ENCODE results near the gene FBXL17. TPM values are rescaled to one million over a fixed set of nuclear protein-coding genes. Genes with fewer than 3 reads are reported as not detected.
"Not testable (repeated sequence)": the region's sequence is repeated elsewhere in the genome, so short reads cannot be mapped to it uniquely, and the experiment has no call there.

Gene FBXL17
- total RNA-seq, 1 donor from 2014 or later: 10.8 TPM

DNA sequence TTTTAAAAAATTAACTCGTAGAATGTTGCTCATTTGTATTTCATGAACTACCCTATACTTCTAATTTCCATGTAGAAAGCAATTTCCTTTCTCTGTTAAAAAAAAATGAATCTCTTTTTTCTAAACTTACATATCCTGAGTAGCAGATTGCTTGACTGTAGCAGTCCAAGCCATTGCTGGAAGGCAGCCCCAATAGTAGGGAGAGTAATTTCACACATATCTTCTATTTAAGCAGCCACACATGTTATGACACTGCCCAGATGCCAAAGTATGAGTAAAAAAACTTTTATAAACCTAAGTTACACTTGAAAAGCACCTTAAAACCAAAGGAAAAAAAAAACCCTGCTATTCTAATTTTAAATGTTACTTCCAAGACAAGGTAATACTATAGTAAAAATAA is 69.6 kb downstream of the FBXL17 start:
- intact Hi-C loops (cut with micrococcal nuclease): no loop called here

DNA sequence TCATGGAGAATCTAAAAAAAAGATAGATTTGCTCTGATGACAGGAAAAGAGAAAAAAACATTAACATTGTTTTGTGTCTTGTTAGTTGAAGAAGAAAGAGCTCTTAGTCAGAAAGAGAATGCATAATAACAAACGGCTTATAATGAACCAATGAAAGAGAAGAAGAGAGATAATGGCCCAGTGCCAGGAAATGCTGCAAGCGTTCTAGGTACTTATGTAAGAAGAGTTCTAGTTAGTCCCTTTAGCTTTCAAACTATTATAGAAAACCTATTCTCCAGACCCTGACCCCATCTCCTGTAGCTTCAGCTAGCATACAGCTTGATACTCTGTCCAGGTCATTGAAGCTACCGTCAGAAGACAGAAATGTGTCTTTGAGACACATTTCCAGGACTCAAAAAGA is 70.2 kb downstream of the FBXL17 start:
- intact Hi-C loops (cut with micrococcal nuclease): no loop called here

DNA sequence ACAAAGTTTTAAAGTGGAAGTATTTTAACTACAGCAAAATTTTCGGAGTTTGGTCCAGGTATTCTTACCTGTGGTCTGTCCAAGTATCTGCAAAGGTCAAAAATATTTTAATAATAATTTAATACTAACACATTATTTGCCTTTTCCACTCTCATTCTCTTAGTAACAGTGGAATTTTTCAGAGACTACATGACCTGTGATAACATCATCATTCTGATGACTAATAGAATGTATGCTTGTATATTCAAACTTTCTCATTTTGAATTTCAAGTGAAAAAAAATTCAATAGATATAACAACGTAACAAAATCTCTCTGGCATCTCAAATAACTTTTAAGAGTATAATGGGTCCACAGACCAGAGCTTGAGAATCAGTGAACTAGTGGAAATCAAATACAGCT is 78.3 kb downstream of the FBXL17 start:
- intact Hi-C loops (cut with micrococcal nuclease): no loop called here

DNA sequence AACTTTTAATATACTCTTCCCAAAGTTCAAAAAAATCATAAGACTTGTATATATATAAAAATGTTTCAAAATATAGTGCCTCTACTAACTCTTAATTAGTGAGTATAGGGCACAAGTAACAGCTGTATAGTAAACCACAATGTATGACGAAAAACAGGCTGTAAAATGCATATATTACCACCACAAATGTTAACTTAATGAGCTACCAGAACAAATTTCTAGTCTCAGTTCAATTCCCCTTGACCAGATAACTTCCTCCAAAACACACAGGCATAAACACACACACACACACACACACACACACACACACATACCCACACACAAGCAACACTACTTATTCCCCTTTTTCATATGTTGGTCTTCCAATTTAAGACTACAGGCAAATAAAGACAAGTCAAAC is 78.8 kb downstream of the FBXL17 start:
- intact Hi-C loops (cut with micrococcal nuclease): no loop called here

DNA sequence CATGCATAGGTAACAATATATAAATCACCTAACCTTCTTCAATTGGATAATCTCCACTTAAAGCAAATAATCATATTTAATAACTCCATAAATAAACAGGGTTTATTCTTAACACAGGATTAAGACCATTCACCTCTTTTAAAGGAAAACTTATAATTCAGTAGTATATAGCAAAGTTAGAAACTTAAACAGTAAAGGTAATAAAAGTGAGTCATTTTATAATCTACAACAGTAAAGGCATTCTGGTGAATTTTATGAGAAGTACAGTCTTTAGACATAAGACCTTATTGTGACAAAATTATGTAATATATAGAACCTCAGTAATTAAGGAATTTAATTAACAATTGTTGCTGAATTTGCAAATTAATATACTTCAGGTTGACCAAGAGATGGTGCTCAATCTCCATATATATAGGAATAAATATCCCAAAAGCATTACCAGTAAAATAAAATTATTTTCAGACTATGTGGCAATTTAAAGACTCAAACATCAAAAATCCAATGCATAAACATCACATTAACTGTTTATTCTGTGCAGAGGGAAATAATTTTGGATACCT is 84.8 kb downstream of the FBXL17 start:
- intact Hi-C loops (cut with micrococcal nuclease): no loop called here

DNA sequence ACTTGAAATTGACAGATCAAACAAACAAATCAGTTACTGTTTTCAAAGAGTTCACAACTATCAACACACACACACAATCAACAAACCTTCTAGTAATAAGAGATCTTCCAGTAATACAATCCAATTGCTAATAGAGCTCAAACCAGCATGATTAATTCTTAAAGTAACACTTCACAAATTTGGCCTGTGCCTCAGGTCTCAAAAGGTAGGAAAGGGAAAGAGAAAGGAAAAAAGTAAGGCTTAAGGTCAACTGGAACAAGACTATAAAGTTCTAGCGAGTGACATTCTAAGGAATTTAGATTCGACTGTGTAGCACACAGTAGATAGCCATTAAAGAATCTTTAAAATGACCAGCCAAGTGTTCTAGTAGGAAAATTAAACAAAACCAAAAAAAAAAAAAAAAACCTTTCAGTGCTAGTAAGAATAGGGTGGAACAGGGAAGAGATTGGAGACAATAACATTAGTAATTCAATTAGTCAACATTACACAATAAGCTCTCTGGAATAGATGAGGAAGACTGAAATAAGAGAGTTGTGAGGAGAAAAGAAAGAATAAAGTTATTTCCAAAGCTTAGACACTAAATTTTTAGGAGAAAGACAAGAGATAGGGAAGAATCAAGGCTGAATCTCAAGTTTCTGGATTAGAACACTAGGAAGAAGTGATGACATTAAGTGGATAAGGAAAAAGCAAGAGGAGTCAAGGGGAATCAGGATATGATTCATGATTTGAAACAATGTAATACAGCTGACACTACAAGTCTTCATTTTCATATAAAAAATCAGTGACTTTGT is 86.1 kb downstream of the FBXL17 start:
- intact Hi-C loops (cut with micrococcal nuclease): no loop called here

DNA sequence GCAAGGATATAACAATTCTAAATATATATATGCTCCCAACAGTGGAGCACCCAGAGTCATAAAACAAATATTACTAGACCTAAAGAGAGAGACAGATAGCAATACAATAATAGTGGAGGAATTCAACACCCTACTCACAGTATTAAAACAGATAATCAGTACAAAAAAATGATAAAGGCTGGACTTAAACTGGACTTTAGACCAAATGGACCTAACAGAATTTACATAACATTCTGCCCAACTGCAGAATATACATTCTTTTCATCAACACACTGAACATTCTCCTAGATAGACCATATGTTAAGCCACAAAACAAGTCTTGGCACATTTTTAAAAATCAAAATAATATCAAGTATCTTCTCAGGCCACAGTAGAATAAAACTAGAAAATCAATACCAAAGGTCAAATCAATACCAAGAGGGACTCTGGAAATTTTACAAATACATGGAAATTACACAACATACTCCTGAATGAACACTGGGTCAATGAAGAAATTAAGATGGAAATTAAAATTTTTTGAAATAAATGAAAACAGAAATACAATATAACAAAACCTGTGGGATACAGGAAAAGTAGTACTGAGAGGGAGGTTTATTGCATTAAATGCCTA is 100.8 kb downstream of the FBXL17 start:
- intact Hi-C loops (cut with micrococcal nuclease): no loop called here

DNA sequence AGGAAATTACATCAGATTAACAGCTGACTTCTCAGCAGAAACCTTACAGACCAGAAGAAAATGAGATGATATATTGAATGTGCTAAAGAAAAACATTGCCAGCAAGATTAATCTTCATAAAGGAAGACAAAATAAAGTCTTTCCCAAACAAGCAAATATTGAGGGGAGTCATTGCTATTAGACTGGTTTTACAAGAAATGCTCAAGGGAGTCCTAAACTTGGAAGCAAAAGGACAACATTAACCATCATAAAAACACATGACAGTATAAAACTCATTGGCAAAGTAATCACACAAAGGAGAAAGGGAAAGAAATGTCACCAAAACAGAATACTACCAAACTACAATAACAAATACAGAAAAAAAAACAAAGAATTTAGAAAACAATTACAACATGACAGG is 101.7 kb downstream of the FBXL17 start:
- intact Hi-C loops (cut with micrococcal nuclease): no loop called here

DNA sequence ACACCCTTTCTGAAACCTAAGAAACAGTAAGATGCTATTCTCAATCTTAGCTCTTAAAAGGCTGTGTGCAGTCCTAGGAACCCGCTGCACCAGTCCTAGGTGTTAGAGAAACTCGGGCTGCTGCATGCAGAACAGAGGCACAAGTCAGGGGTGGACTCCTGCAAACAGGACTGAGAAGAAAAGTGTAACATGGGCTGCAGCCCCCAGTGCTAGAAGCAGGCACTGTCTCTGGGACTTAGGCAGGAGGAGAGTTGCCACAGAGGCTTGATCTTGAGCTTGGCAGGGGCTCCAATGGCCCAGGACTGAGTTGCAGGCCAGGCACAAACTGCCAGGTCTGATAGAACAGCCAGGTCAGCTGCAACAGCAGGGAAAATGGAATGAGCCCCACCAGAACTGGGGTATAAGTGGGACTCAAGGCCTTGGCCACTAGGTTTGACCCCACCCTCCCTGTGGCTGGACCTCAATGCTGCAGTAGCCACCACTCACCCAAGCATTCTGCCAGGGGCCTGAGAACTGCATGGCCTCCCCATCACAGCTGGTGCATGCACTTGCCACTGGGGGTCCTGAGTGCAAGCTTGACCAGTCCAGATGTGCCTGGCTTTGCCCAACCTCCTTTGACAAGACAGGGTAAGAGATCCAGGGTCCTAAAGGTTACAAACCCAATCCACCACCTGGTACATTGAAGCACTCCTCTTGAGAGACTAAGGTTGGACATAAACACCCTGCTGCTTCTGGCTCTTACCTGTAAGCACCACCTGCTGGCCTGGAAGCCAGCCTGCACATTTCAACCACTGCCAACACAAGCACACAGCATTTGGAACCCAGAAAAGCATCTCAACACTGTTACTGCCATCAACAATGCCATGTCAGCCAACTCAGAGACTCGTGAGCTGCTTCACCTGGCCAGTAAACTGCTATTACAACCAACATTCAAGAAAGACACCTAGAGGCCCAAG is 103.3 kb downstream of the FBXL17 start:
- intact Hi-C loops (cut with micrococcal nuclease): no loop called here

DNA sequence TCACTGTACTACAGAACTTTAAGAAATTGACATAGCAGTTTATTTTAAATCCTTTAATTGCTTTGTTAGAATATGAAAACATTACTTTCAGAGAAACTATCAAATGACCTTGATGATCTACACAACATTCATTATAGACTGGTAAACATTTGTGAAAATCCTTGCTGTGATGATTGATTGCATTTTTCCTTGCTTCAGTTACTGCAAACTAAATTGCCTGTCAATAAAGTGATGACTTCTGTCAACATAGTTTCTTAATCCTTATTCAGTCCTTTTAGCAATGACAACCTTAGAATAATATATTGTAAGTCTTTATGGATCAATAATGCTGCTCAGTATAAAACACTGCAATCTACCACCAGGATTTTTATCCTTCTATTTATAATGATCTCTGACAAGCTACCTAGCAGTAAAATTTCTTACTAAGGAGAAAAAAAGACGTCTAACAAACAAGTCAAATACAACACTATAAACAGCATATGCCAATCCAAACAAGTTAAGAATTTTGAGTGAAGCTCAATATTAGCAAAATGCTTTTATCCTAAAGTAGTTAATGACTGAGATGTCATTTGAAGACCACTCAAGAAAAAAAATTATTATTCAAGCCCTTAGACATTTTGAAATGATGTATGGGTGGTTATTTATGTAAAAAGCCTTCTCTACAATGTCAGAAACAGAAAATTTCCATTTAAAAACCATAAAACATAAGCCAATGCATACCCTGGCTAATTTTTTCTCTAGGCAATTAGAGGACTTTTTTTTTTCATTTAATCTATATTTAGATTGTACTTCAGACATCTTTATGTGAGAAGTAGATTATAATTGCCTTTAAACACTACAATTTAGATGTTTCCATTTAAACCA is 105.5 kb downstream of the FBXL17 start:
- intact Hi-C loops (cut with micrococcal nuclease): no loop called here

DNA sequence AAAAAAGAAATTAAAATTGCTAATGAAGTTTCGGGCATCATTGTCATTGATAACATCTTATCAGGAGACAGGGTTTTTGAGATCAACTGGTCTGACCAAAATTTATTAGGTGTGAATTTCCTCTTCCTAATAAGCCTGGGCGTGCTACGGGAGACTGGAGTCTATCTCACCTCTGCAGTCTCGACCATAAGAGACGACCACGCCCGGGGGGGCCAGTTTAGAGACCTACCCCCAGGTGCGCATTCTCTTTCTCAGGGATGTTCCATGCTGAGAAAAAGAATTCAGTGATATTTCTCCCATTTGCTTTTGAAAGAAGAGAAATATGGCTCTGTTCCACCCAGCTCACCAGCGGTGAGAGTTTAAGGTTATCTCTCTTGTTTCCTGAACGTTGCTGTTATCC is 107.8 kb downstream of the FBXL17 start:
- intact Hi-C loops (cut with micrococcal nuclease): not testable (repeated sequence)

DNA sequence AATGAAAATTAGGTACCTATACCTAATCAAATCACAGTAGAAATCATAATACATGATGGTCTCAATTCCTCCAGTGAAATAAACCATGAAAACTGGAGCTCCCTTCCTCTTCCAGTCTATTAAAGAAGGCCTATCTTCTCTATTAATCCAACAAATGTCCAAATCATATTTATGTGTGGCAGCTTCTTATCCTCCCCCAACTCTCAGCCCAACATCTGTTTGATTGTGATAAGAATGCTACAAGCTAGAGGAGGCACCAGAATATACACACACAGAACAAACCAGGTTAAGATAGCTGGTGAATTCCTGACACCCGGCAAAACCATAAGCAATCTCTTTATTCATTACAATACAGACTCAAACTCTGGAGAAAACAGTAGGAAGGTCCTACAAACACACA is 110.8 kb downstream of the FBXL17 start:
- intact Hi-C loops (cut with micrococcal nuclease): no loop called here

DNA sequence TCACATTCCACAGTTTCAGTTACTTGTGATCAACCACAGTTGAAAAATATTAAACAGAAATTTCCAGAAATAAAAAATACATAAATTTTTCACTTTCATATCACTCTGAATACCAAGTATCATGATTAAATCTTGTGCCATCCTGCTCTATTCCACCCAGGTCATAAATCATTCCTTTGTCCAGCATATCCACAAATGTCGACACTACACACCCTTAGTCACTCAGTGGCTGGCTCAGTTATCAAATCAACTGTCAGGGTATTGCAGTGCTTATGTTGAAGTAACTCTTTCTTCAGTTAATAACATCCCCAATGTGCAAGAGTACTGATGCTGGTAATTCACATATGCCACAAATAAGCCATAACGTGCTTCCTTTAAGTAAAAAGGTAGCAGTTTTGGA is 115.7 kb downstream of the FBXL17 start:
- intact Hi-C loops (cut with micrococcal nuclease): no loop called here

DNA sequence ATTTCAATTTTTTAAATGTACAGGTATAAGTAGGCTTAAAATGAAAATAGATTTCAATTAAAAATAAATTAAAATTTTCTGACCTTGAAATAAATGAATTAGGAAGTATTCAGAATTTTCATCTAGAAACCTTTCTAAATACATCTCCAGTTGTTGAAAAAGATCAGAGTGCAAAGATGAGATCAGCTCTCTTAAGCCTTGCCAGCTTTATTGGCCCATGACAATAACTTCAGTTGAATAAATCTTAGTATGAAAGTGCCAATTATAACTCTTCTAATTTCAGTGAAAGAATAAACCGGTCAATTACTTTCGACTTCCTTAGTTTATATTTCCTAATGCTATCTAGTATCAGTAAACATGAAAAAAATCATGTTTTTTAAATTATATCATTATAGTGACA is 117.4 kb downstream of the FBXL17 start:
- intact Hi-C loops (cut with micrococcal nuclease): loop anchor here (5.0 kb wide), 1 partner anchor 258 kb away; no protein-coding TSS in a partner anchor

DNA sequence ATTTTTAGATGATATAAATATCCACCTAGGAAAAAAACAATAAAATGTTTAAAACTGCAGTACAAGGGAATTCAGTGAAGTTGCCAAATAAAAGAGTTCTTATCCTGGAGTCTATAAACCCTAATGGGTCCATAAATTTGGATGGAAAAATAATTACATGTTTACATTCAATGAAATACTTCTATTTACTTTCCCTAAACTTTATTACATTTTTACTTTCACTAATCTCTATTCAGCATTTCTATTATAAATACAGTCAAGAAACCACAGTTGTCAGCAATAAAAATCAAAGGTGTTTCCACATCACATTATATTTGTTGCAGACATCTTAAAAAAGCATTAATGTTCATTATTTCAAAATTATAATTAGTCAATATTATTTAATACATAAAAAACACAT is 118.6 kb downstream of the FBXL17 start:
- intact Hi-C loops (cut with micrococcal nuclease): loop anchor here (5.0 kb wide), 1 partner anchor 259 kb away; no protein-coding TSS in a partner anchor

DNA sequence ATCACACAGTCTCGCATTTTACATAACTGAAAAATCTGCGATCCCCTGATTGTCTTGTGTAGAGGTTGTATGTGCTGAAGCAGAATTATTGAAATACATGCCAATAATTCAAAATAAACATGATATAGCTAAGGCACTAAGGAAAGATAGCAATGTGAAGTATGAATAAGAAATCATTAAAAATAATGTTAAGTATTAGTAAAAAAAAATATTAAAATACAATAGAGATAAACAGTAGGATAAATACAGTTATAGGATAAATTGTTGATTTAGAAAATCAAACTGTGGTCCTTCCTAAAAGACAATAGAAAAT is 121.1 kb downstream of the FBXL17 start:
- intact Hi-C loops (cut with micrococcal nuclease): loop anchor here (1.0 to 5.0 kb wide), 2 partner anchors 84 to 261 kb away; no protein-coding TSS in a partner anchor

DNA sequence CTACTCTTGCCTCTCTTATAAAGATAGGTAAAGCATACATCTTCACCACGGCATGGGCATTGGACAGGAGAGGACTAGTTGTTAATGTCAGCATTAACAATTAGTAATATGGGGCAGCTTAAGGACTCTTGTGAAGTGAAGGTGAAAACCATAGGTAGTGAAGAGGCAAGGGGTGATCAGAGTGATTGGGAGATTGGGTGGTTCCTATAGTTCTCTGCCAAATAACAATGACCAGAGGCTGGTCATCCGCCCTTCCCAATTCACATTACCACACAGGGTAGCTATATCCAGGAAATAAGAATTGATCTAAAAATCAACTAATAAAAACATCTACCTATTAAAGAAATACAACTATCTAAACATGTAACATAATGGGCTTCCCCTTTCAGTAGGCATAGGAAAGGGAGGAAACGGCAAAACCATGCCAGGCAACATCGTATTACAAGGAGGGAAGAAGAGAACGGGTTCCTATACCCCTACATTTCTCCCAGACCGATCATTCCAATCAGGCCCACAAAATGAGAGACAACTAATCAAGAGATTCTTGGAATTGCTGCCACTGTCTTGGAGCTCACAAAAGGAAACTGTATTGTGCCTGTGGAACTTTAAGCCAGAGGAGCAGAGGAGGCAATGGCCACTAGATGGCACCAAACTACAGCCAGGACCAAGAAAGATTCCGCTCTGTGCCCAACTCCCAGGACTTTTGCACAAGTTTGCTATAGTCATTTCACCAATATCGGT is 121.6 kb downstream of the FBXL17 start:
- intact Hi-C loops (cut with micrococcal nuclease): loop anchor here (1.0 to 5.0 kb wide), 2 partner anchors 85 to 262 kb away; no protein-coding TSS in a partner anchor

DNA sequence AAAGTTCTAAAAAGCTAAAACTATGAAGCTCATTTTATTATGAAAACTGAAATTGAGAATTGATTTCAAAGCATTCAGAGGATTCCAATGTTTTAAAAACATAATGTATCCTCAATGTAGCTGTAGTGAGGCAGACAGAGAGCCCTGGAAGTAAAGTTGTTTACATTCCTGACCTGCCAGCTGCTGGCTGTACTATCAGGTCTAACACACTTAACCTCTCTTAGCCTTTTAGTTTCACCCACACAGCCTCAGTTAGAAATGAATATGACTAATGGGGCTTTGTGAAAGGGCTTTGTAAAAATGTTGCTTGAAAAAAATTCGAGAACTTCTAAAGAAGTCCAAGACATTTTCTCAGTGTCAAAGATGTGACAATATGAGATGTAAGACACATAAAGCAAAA is 122.6 kb downstream of the FBXL17 start:
- intact Hi-C loops (cut with micrococcal nuclease): no loop called here

DNA sequence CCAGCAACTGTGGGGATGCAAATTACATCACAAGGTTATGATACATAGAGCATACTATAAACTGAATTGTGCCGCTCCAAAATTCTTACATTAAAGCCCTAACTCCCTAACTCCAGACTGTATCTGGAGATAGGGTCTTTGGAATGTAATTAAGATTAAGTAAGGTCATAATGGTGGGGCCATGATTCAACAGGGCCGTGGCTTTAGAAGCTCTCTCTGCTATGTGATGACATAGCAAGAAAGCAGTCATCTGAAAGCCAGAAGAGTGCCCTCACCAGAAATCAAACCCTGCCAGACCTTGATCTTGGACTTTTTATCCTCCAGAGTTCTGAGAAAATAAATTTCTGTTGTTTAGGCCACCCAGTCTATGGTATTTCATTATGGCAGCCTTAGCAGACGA is 123.9 kb downstream of the FBXL17 start:
- intact Hi-C loops (cut with micrococcal nuclease): no loop called here

DNA sequence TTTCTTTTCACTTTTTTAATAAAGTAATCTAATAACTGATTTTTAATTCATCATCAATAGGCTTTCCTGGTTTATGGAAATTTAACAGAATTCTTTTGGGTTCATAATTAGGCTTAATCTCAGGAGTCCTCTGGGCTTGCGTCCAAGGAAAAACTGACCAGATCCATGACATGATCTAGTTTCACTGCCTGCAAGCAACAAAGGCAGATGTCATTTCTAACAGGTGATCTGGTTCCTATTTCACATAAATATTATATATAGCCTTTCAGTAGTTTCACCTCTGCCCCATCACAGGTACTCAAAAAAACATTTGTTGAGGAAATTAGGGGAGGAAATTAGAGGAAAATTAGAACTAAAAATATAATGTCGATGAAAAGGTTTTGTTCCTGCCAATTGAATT is 126.4 kb downstream of the FBXL17 start:
- intact Hi-C loops (cut with micrococcal nuclease): no loop called here
